AG04450 (cell line): Measurements from ENCODE around the gene ANKS6. TPM values are rescaled to one million over a fixed set of nuclear protein-coding genes. Genes with fewer than 3 reads are reported as not detected.

Source experiments
- CTCF ChIA-PET: fragments of 300-600, 350-600 bp; formaldehyde crosslinking; extraction: SDS; loops from one replicate; lab custom pipeline; 2022; ENCODE audit warnings: antibody characterized with exemption, inconsistent platforms; lab: Charles Lee
- POLR2A ChIA-PET: fragments of 350-600 bp; formaldehyde crosslinking; extraction: SDS; loops from one replicate; lab custom pipeline; 2021; ENCODE audit warnings: antibody characterized with exemption, inconsistent platforms; lab: Yijun Ruan, JAX
- DNase-seq: peaks from one replicate; pipeline ENCODE4 v3.0.0-alpha.2; 2011; ENCODE audit warnings: low read depth, low spot score
- H3K27ac ChIP-seq: one replicate; pipeline ENCODE4 v1.5.1; 2012; ENCODE audit warnings: low read depth, low read length, control low read depth
- H3K27me3 ChIP-seq: one replicate; pipeline ENCODE4 v1.6.0; 2012; ENCODE audit warnings: low read length; ENCODE audit not compliant: control insufficient read depth, insufficient read depth
- H3K4me3 ChIP-seq: 2 replicates; pipeline ENCODE4 v1.5.1; 2011; ENCODE audit warnings: mild to moderate bottlenecking, low read depth, low read length, control low read depth
- H3K9me3 ChIP-seq: 2 replicates; pipeline ENCODE4 v1.5.1; 2012; ENCODE audit warnings: low read length; ENCODE audit not compliant: control insufficient read depth, insufficient read depth
- CTCF ChIP-seq: IDR thresholded peaks from 2 replicates; pipeline ENCODE4 v1.5.1; 2011; ENCODE audit warnings: low read depth, low read length, control low read depth, inconsistent platforms
- polyA plus RNA-seq: library from polyadenylated mRNA; depleted of rRNA; stranded (reverse); fragments of >200 nt; gene quantifications from 2 replicates; pipeline ENCODE4 v1.2.3, GENCODE V29; 2011

ANKS6 gene
- polyA plus RNA-seq, 1 experiment = 10.5 TPM

GRCh38 chr9:98838868-98839565, 42.7 kb upstream of the ANKS6 start:
- no peak for TF ChIP-seq CTCF
- ChIA-PET POLR2A (no interaction called here), CTCF (interaction anchor here (2.1 kb wide), 1 partner anchor 9 kb away, joined by 8 read pairs; no protein-coding TSS in a partner anchor)
- Histone ChIP-seq H3K9me3 (no peaks in the 10 kb centered on the region), H3K27ac (no peak overlapping the region), H3K27me3 (peaks cover 7% of the 10 kb centered on the region), H3K4me3 (no peak overlapping the region)
- DNase-seq = no peak

- POLR2A ChIA-PET = no interaction called here
- no peak for TF ChIP-seq CTCF
These were observed 42.0 kb upstream of the ANKS6 start for GRCh38 chr9:98838155-98838867.

GRCh38 chr9:98837516-98837915, 41.2 kb upstream of the ANKS6 start:
- TF ChIP-seq CTCF = no peak
- POLR2A ChIA-PET = no interaction called here
- CTCF ChIA-PET = interaction anchor here (2.0 kb wide), 1 partner anchor 11 kb away, joined by 8 read pairs; no protein-coding TSS in a partner anchor

More at GRCh38 chr9:98838155-98838867, 42.0 kb upstream of the ANKS6 start:
- Histone ChIP-seq H3K9me3 (no peaks in the 10 kb centered on the region), H3K27me3 (peaks cover 3% of the 10 kb centered on the region), H3K27ac (no peak overlapping the region), H3K4me3 (no peak overlapping the region)
- DNase-seq = no peak
- CTCF ChIA-PET = interaction anchor here (2.0 to 2.1 kb wide), 2 partner anchors 10 kb away, joined by 8 read pairs; no protein-coding TSS in a partner anchor

GRCh38 chr9:98836206-98836605, 39.9 kb upstream of the ANKS6 start:
- DNase-seq = no peak
- Histone ChIP-seq H3K4me3 (no peak overlapping the region), H3K27me3 (peaks cover 3% of the 10 kb centered on the region), H3K27ac (no peak overlapping the region), H3K9me3 (no peaks in the 10 kb centered on the region)
- POLR2A ChIA-PET = no interaction called here
- CTCF ChIA-PET = interaction anchor here (0.7 to 2.0 kb wide), 2 partner anchors 12 to 29 kb away, joined by 4 to 8 read pairs; no protein-coding TSS in a partner anchor
- TF ChIP-seq CTCF = no peak

More at GRCh38 chr9:98837516-98837915, 41.2 kb upstream of the ANKS6 start:
- H3K27me3 ChIP-seq = peaks cover 3% of the 10 kb centered on the region
- no peaks in the 10 kb centered on the region for H3K9me3 ChIP-seq
- no peak for DNase-seq
- H3K4me3 ChIP-seq = no peak overlapping the region
- no peak overlapping the region for H3K27ac ChIP-seq

- Histone ChIP-seq H3K27ac (no peak overlapping the region), H3K27me3 (peaks cover 3% of the 10 kb centered on the region), H3K9me3 (no peaks in the 10 kb centered on the region), H3K4me3 (no peak overlapping the region)
- ChIA-PET POLR2A (no interaction called here), CTCF (no interaction called here)
- no peak for DNase-seq
- no peak for TF ChIP-seq CTCF
These were observed 38.0 kb upstream of the ANKS6 start for GRCh38 chr9:98834386-98834785.
